Neural progenitor cell (in vitro differentiated cells): Measurements from ENCODE around the gene NPR3.

Experiments
- CTCF ChIP-seq: fragments of 200-600 bp; sonication (generic); IDR thresholded peaks from 2 replicates; pipeline ENCODE4 v1.5.1; 2017; ENCODE audit warnings: antibody characterized with exemption, mild to moderate bottlenecking
- EZH2 ChIP-seq: fragments of 200-600 bp; sonication (generic); IDR thresholded peaks from 2 replicates; pipeline ENCODE4 v1.6.1; 2017; ENCODE audit warnings: antibody characterized with exemption, mild to moderate bottlenecking, moderate library complexity

- TF ChIP-seq CTCF (no peak), EZH2 (no peak)
Observed at GRCh38 chr5:32690666-32691065, 20.5 kb upstream of the NPR3 start.
